ENCODE results near the gene CFAP77.

- TF ChIP-seq, protein P1, sequence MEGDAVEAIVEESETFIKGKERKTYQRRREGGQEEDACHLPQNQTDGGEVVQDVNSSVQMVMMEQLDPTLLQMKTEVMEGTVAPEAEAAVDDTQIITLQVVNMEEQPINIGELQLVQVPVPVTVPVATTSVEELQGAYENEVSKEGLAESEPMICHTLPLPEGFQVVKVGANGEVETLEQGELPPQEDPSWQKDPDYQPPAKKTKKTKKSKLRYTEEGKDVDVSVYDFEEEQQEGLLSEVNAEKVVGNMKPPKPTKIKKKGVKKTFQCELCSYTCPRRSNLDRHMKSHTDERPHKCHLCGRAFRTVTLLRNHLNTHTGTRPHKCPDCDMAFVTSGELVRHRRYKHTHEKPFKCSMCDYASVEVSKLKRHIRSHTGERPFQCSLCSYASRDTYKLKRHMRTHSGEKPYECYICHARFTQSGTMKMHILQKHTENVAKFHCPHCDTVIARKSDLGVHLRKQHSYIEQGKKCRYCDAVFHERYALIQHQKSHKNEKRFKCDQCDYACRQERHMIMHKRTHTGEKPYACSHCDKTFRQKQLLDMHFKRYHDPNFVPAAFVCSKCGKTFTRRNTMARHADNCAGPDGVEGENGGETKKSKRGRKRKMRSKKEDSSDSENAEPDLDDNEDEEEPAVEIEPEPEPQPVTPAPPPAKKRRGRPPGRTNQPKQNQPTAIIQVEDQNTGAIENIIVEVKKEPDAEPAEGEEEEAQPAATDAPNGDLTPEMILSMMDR (conservative IDR thresholded peaks at IDR 0.05 in 1 of 2, IDR thresholded peaks at IDR 0.05 in 1 of 2; ENCODE audit: extremely low read depth in 1 of 2, insufficient read depth in 1 of 2, low read depth in 1 of 2, low read length in 2 of 2), result no peak
- no peak for TF ChIP-seq EZH2 (IDR thresholded peaks at IDR 0.05; ENCODE audit: borderline replicate concordance, low read length)
These were observed 132.1 kb downstream of the CFAP77 start for GRCh38 chr9:132541870-132542830.
